B cell (primary cell): Measurements from ENCODE around the gene RGL3. TPM values are rescaled to one million over a fixed set of nuclear protein-coding genes. Genes with fewer than 3 reads are reported as not detected.
"Not testable (repeated sequence)": the region's sequence is repeated elsewhere in the genome, so short reads cannot be mapped to it uniquely, and the experiment has no call there.

ENCODE experiments used
- ATAC-seq: fragments of 200-7000 bp; cut with Tn5 transposase; one replicate; pipeline ENCODE4 v1.10.0; 2021; ENCODE audit warnings: low read depth, mild to moderate bottlenecking, moderate number of reproducible peaks, moderate library complexity
- CTCF ChIA-PET: fragments of 350-600 bp; sonication (Branson Sonifier 250); formaldehyde crosslinking; loops from one replicate; lab custom pipeline; 2021; ENCODE audit warnings: antibody characterized with exemption, inconsistent platforms; lab: Charles Lee
- POLR2A ChIA-PET: fragments of 350-600 bp; sonication (Branson Sonifier 250); formaldehyde crosslinking; loops from one replicate; lab custom pipeline; 2021; ENCODE audit warnings: antibody characterized with exemption; lab: Charles Lee
- DNase-seq: peaks from one replicate; pipeline ENCODE4 v3.0.0; 2013
- H2AFZ ChIP-seq: 2 replicates; pipeline ENCODE4 v1.6.1; 2012; ENCODE audit warnings: mild to moderate bottlenecking, low read depth, low read length; ENCODE audit not compliant: insufficient read depth, poor library complexity, severe bottlenecking
- H3K27ac ChIP-seq, 2 donors: 1 replicate in 1 of 2; 2 replicates in 1 of 2; pipeline ENCODE4 v1.5.1; 2012 to 2013; ENCODE audit warnings: low read length in 2 of 2, mild to moderate bottlenecking in 2 of 2, moderate library complexity in 1 of 2
- H3K27me3 ChIP-seq, 4 experiments: fragments of 200-600 bp in 1 of 4; sonication (generic) in 1 of 4; replicated peaks in 1 of 4; 1 replicate in 2 of 4; 2 replicates in 2 of 4; pipeline versions ENCODE4 v1.6.1 to v1.7.0; 2013 to 2016; ENCODE audit warnings: low read length in 3 of 4, mild to moderate bottlenecking in 2 of 4, mixed read lengths in 1 of 4, moderate library complexity in 1 of 4; ENCODE audit not compliant: insufficient read depth in 4 of 4, control insufficient read depth in 3 of 4; ENCODE audit errors: control extremely low read depth in 1 of 4
- H3K36me3 ChIP-seq, 2 experiments: replicated peaks in 1 of 2; 1 replicate in 1 of 2; 2 replicates in 1 of 2; pipeline versions ENCODE4 v1.6.1 to v1.7.1; 2013; ENCODE audit warnings: low read length in 1 of 2; ENCODE audit not compliant: insufficient read depth in 2 of 2, control insufficient read depth in 1 of 2; ENCODE audit errors: control extremely low read depth in 1 of 2, extremely low read depth in 1 of 2
- H3K4me1 ChIP-seq, 2 donors: fragments of 200-600 bp in 1 of 2; sonication (generic) in 1 of 2; 1 replicate in 1 of 2; 2 replicates in 1 of 2; pipeline versions ENCODE4 v1.5.1 to v1.6.1; 2013 to 2017; ENCODE audit warnings: low read length in 2 of 2; ENCODE audit not compliant: control insufficient read depth in 2 of 2, insufficient read depth in 2 of 2
- H3K4me2 ChIP-seq: replicated peaks from 2 replicates; pipeline ENCODE3; 2012; ENCODE audit warnings: mild to moderate bottlenecking, low read depth, low read length; ENCODE audit not compliant: poor library complexity, severe bottlenecking
- H3K4me3 ChIP-seq, 5 experiments: fragments of 200-600 bp in 1 of 5; sonication (generic) in 1 of 5; 1 replicate in 3 of 5; 2 replicates in 2 of 5; pipeline versions ENCODE4 v1.5.1 to v1.7.0; 2011 to 2016; ENCODE audit warnings: low read length in 4 of 5, mild to moderate bottlenecking in 4 of 5, low read depth in 2 of 5, control low read depth in 1 of 5, moderate library complexity in 1 of 5; ENCODE audit not compliant: insufficient read depth in 1 of 5; ENCODE audit errors: control extremely low read depth in 1 of 5, extremely low read depth in 1 of 5
- H3K79me2 ChIP-seq: fragments of 200-600 bp; sonication (generic); one replicate; pipeline ENCODE4 v1.6.0; 2016; ENCODE audit warnings: low read length; ENCODE audit not compliant: control insufficient read depth, insufficient read depth
- H3K9ac ChIP-seq: fragments of 200-600 bp; sonication (generic); 2 replicates; pipeline ENCODE4 v1.6.1; 2017; ENCODE audit warnings: mild to moderate bottlenecking, low read length, moderate library complexity
- H3K9me3 ChIP-seq, 3 donors: one replicate each; pipeline versions ENCODE4 v1.6.1 to v1.7.1; 2013; ENCODE audit warnings: low read length in 2 of 3; ENCODE audit not compliant: control insufficient read depth in 2 of 3, insufficient read depth in 1 of 3; ENCODE audit errors: control extremely low read depth in 1 of 3
- H4K20me1 ChIP-seq: 2 replicates; pipeline ENCODE4 v1.6.0; 2012; ENCODE audit warnings: mild to moderate bottlenecking, low read length; ENCODE audit not compliant: insufficient read depth, control insufficient read depth, poor library complexity, severe bottlenecking
- H3K27ac Mint-ChIP-seq: one replicate; pipeline ENCODE4 v1.8.0; 2021; ENCODE audit warnings: mixed read lengths
- H3K27me3 Mint-ChIP-seq: one replicate; pipeline ENCODE4 v1.8.0; 2021; ENCODE audit warnings: mixed read lengths
- H3K4me1 Mint-ChIP-seq: one replicate; pipeline ENCODE4 v1.8.0; 2021; ENCODE audit warnings: mixed read lengths
- H3K4me3 Mint-ChIP-seq: one replicate; pipeline ENCODE4 v1.8.0; 2021; ENCODE audit warnings: mixed read lengths
- H3K9me3 Mint-ChIP-seq: one replicate; pipeline ENCODE4 v1.8.0; 2022; ENCODE audit warnings: mixed read lengths; ENCODE audit not compliant: insufficient read depth
- CTCF ChIP-seq: fragments of 200-600 bp; IDR thresholded peaks from one replicate; pipeline ENCODE4 v1.8.0; 2022; ENCODE audit warnings: antibody characterized with exemption, mild to moderate bottlenecking
- EZH2 ChIP-seq: IDR thresholded peaks from 2 replicates; pipeline ENCODE4 v1.6.1; 2012; ENCODE audit warnings: borderline replicate concordance, low read depth, mild to moderate bottlenecking, moderate library complexity, low read length; ENCODE audit not compliant: insufficient read depth, poor library complexity, severe bottlenecking
- WGBS: methylation state at CpG from one replicate; pipeline ENCODE4 v1.1.5; 2013; ENCODE audit warnings: missing lambda C conversion rate; ENCODE audit not compliant: insufficient coverage; 5-methylcytosine and 5-hydroxymethylcytosine counted together
- intact Hi-C: fragments of 100-400 bp; cut with micrococcal nuclease; formaldehyde crosslinking; loops from one replicate; pipeline ENCODE4 v1.10.0; 2022
- polyA minus RNA-seq: library from RNA; depleted of rRNA, polyadenylated mRNA; stranded (reverse); fragments of >200 nt; gene quantifications from 2 replicates; pipeline ENCODE4 v1.2.3, GENCODE V29; 2012
- polyA plus RNA-seq: library from polyadenylated mRNA; depleted of rRNA; stranded (reverse); fragments of >200 nt; gene quantifications from 2 replicates; pipeline ENCODE4 v1.2.3, GENCODE V29; 2012
- total RNA-seq, 2 donors: library from RNA; stranded (reverse); fragments of 120-200 nt in 1 of 2; gene quantifications; 1 replicate in 1 of 2; 2 replicates in 1 of 2; pipeline versions ENCODE4 v1.2.3 to v1.2.4, GENCODE V29; 2013 to 2022

The RGL3 gene, protein sequence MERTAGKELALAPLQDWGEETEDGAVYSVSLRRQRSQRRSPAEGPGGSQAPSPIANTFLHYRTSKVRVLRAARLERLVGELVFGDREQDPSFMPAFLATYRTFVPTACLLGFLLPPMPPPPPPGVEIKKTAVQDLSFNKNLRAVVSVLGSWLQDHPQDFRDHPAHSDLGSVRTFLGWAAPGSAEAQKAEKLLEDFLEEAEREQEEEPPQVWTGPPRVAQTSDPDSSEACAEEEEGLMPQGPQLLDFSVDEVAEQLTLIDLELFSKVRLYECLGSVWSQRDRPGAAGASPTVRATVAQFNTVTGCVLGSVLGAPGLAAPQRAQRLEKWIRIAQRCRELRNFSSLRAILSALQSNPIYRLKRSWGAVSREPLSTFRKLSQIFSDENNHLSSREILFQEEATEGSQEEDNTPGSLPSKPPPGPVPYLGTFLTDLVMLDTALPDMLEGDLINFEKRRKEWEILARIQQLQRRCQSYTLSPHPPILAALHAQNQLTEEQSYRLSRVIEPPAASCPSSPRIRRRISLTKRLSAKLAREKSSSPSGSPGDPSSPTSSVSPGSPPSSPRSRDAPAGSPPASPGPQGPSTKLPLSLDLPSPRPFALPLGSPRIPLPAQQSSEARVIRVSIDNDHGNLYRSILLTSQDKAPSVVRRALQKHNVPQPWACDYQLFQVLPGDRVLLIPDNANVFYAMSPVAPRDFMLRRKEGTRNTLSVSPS
- total RNA-seq (0.54 and 0.78 TPM in 2 replicates), polyA plus RNA-seq (2.8 and 3.5 TPM in 2 replicates), polyA minus RNA-seq (0.26 and 1.6 TPM in 2 replicates)
- total RNA-seq (2013), result 0.79 TPM

- Mint-ChIP-seq H3K4me3 (peak within 1 kb of the TSS; percentile 81), H3K9me3 (no peaks in the 10 kb centered on the region), H3K4me1 (peaks cover 50% of the 10 kb centered on the region), H3K27ac (no peak within 1 kb of the TSS), H3K27me3 (peaks cover 18% of the 10 kb centered on the region)
- H3K27me3 ChIP-seq, result peaks cover 0 to 50% (median 24%) of the 10 kb centered on the region in 4 experiments
- TF ChIP-seq CTCF (no peak), EZH2 (no peak)
- ChIA-PET POLR2A (interaction anchor here (0.7 to 1.8 kb wide), 3 partner anchors 37 to 49 kb away, joined by 3 to 4 read pairs (median 3); no protein-coding TSS in a partner anchor), CTCF (interaction anchor here (0.6 to 5.4 kb wide), 6 partner anchors 13 to 38 kb away, joined by 3 to 41 read pairs (median 5); partner anchors contain the start of genes EPOR and ODAD3)
- DNase-seq, result peak; percentile 65
- peaks cover 54 to 58% of the 10 kb centered on the region in 2 donors for H3K4me1 ChIP-seq
- H3K4me3 ChIP-seq, result peak within 1 kb of the TSS in 4 of 5 experiments; percentile 41 to 49 (median 44)
- no peaks in the 10 kb centered on the region for H3K36me3 ChIP-seq
- no peaks in the 10 kb centered on the region for H3K79me2 ChIP-seq
- no peak within 1 kb of the TSS for H3K27ac ChIP-seq
- H3K9ac ChIP-seq, result peak within 1 kb of the TSS; percentile 65
- H3K4me2 ChIP-seq, result peak within 1 kb of the TSS; percentile 95
- 5% methylated on average over 69 of the region's 72 CpGs for WGBS
- H2AFZ ChIP-seq, result peak within 1 kb of the TSS; percentile 68
- no peak for ATAC-seq
- intact Hi-C loops, result no loop called here
- peaks cover 0 to 38% (median 0%) of the 10 kb centered on the region in 3 donors for H3K9me3 ChIP-seq
- no peaks in the 10 kb centered on the region for H4K20me1 ChIP-seq
These were observed at the start of gene RGL3 for GRCh38 chr19:11418549-11419506. TSS of gene RGL3 (minus strand) at chr19:11419314. CDS start at chr19:11419278, 36 bp downstream.

DNA sequence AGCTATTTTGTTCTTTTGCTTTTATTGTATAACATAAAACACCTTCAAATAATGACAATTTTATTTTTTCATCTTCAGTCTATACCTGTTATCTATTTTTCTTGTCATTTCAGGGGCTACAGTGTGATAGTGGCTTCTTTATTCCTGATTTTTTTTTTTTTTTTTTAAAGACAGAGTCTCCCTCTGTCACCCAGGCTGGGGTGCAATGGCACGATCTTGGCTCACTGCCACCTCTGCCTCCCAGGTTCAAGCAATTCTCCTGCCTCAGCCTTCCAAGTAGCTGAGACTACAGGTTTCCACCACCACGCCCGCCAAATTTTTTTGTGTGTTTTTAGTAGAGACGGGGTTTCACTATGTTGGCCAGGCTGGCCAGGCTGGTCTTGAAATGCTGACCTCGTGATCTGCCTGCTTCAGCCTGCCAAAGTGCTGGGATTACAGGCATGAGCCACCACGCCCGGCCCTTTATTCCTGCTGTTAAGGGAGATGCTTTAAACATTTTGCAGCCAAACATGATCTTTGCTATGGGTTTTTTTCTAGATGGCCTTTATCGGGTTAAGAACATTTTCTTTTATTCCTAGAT, 49.2 kb upstream of the RGL3 start:
- DNase-seq, H3K4me3 ChIP-seq, H3K4me1 Mint-ChIP-seq, H3K36me3 ChIP-seq, H3K27me3 ChIP-seq, H3K4me1 ChIP-seq, H3K27ac ChIP-seq, H3K79me2 ChIP-seq, H3K9ac ChIP-seq, H3K9me3 Mint-ChIP-seq, POLR2A ChIA-PET, H3K4me3 Mint-ChIP-seq, ATAC-seq, H4K20me1 ChIP-seq, H3K9me3 ChIP-seq, H3K27me3 Mint-ChIP-seq, H3K4me2 ChIP-seq, intact Hi-C loops, H2AFZ ChIP-seq, H3K27ac Mint-ChIP-seq: not testable (repeated sequence)
- WGBS, result 91% methylated on average over 7 of the region's 8 CpGs
- CTCF ChIA-PET, result interaction anchor here (1.4 kb wide), 1 partner anchor 15 kb away, joined by 6 read pairs; no protein-coding TSS in a partner anchor
